Measurements from ENCODE around the gene GRIFIN. TPM values are rescaled to one million over a fixed set of nuclear protein-coding genes. Genes with fewer than 3 reads are reported as not detected.

The GRIFIN gene
- total RNA-seq, 1 donor from 2014 or later, result not detected

DNA sequence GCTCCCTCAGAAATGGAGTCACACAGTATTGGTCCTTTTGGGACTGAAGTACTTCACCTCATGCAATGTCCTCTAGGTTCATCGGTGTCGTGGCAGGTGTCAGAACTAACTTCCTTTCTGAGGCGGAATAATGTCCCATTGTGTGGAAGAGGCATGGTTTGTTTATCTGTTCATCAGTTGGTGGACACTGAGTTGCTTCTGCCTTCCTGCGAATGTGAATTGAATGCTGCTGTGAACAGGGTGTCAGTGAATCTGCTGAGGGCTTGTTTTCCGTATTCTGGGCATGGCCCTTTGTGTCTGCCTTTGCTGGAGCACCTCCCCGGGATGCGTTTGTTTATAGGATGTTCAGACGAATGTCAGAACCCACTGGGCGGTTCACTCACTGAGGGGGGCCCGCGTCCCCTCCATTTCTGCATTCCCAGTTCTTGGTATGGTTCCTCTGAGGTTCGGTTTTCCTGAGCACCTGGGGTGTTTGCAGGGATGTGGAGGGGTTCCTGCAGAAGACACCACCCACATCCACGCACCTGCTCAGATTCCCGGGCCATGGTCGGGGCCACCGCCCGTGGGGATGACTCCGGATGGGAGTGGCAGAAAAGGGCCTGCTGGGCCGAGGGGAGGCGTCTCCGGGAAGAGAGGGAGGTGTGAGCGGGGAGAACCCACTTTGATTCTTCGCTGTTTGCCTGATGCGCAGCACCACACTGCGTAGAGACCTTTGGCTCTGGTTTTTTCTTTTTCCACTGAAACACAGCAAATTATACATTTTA, 39.7 kb downstream of the GRIFIN start:
- Mint-ChIP-seq H3K4me1 (ENCODE audit: low read depth) (peaks cover 2% of the 10 kb centered on the region), H3K27ac (no peak overlapping the region), H3K27me3 (ENCODE audit: low read depth) (no peaks in the 10 kb centered on the region), H3K9me3 (no peaks in the 10 kb centered on the region), H3K36me3 (ENCODE audit: low read depth) (peaks cover 37% of the 10 kb centered on the region), H3K4me3 (ENCODE audit: low read depth) (no peak overlapping the region)
- intact Hi-C loops (cut with micrococcal nuclease), result no loop called here
- no peak for DNase-seq (ENCODE audit: low spot score)

DNA sequence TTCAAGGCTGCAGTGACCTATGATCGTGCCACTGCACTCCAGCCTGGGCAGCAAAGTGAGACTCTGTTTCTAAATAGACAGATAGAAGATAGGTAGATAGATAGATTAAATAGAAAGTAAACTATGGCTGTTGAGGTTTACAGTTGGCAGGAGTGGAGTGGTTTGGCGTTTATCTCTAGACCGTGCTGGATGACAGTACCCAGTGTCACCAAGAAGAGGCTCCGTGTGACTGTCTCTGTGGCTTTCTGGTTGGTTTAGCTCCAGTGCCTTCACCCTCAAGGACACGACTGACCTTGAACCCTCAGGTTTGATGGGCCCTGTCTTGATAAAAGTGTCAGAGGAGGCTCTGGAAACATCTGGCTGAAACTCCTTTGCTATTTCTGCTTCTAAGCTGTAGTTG, 41.1 kb downstream of the GRIFIN start:
- no peaks in the 10 kb centered on the region for H3K27me3 Mint-ChIP-seq (ENCODE audit: low read depth)
- peaks cover 7% of the 10 kb centered on the region for H3K9me3 Mint-ChIP-seq
- intact Hi-C loops (cut with micrococcal nuclease), result no loop called here
- no peak for DNase-seq (ENCODE audit: low spot score)
- peaks cover 2% of the 10 kb centered on the region for H3K4me1 Mint-ChIP-seq (ENCODE audit: low read depth)
- H3K27ac Mint-ChIP-seq, result no peak overlapping the region
- H3K36me3 Mint-ChIP-seq (ENCODE audit: low read depth), result peaks cover 45% of the 10 kb centered on the region
- H3K4me3 Mint-ChIP-seq (ENCODE audit: low read depth), result no peak overlapping the region

DNA sequence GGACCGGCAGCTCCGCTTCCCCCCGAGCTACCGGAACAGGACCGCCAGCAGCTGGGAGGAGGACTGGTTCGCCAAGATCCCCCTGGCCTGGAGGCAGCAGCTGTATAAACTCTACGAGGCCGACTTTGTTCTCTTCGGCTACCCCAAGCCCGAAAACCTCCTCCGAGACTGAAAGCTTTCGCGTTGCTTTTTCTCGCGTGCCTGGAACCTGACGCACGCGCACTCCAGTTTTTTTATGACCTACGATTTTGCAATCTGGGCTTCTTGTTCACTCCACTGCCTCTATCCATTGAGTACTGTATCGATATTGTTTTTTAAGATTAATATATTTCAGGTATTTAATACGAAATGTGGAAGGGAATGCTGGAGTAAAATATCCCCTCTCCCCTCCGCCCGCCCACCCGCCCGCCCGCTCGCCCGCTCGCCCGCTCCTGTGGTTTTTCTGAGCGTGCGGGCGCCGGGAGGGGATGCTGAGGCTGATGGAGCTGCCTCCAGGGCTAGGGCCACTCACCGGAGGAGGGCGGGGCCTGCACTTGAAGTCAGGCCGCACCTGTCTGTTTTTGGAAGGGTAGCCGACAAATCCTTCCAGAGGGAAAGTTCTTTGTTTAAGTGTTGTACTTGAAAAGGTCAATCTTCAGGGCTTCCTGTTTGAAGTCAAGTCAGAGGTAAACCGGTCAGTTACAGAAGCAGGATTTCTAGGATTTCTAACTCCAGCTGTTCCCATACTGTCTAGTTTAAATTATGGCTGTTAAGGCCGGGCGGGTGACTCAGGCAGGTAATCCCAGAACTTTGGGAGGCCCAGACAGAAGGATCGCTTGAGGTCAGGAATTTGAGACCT, 42.3 kb downstream of the GRIFIN start:
- H3K36me3 Mint-ChIP-seq (ENCODE audit: low read depth), result peaks cover 52% of the 10 kb centered on the region
- peaks cover 7% of the 10 kb centered on the region for H3K9me3 Mint-ChIP-seq
- no peak for DNase-seq (ENCODE audit: low spot score)
- intact Hi-C loops (cut with micrococcal nuclease), result no loop called here
- H3K4me3 Mint-ChIP-seq (ENCODE audit: low read depth), result no peak overlapping the region
- no peak overlapping the region for H3K27ac Mint-ChIP-seq
- peaks cover 9% of the 10 kb centered on the region for H3K4me1 Mint-ChIP-seq (ENCODE audit: low read depth)
- no peaks in the 10 kb centered on the region for H3K27me3 Mint-ChIP-seq (ENCODE audit: low read depth)

DNA sequence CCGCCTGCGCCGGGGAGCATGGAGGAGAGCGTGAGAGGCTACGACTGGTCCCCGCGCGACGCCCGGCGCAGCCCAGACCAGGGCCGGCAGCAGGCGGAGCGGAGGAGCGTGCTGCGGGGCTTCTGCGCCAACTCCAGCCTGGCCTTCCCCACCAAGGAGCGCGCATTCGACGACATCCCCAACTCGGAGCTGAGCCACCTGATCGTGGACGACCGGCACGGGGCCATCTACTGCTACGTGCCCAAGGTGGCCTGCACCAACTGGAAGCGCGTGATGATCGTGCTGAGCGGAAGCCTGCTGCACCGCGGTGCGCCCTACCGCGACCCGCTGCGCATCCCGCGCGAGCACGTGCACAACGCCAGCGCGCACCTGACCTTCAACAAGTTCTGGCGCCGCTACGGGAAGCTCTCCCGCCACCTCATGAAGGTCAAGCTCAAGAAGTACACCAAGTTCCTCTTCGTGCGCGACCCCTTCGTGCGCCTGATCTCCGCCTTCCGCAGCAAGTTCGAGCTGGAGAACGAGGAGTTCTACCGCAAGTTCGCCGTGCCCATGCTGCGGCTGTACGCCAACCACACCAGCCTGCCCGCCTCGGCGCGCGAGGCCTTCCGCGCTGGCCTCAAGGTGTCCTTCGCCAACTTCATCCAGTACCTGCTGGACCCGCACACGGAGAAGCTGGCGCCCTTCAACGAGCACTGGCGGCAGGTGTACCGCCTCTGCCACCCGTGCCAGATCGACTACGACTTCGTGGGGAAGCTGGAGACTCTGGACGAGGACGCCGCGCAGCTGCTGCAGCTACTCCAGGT, 43.1 kb downstream of the GRIFIN start:
- H3K27ac Mint-ChIP-seq, result no peak overlapping the region
- DNase-seq (ENCODE audit: low spot score), result no peak
- intact Hi-C loops (cut with micrococcal nuclease), result no loop called here
- peaks cover 52% of the 10 kb centered on the region for H3K36me3 Mint-ChIP-seq (ENCODE audit: low read depth)
- H3K4me3 Mint-ChIP-seq (ENCODE audit: low read depth), result no peak overlapping the region
- no peaks in the 10 kb centered on the region for H3K27me3 Mint-ChIP-seq (ENCODE audit: low read depth)
- peaks cover 14% of the 10 kb centered on the region for H3K4me1 Mint-ChIP-seq (ENCODE audit: low read depth)
- peaks cover 7% of the 10 kb centered on the region for H3K9me3 Mint-ChIP-seq

DNA sequence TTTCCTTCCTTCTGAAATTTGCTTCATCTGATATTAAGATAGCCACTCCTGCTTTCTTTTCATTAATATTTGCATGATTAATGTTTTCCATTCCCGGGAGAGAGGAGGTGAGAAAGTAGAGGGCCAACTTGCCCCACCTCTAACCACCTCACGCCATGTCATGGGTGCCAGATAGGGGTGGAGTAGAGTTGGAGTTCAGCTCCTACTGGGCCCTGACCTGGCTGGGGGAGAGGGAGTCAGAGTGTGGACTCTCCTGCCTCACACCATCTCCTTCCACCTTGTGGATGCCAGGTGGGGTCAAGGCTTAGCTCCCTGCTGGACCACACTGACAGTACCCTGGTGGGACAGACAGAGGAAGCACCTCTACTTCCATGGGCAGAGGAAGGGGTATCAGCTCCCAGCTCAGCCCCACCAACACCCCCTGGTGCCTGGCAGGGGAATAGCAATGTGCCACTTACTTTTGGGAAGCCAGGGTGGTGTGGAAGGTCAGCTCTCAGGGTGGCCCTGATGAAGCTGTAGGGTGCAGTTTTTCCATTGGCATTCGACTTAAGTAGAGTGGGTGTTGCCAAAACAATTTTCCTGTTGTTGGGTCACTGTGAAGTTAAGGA, 44.8 kb downstream of the GRIFIN start:
- peaks cover 7% of the 10 kb centered on the region for H3K9me3 Mint-ChIP-seq
- H3K27ac Mint-ChIP-seq, result no peak overlapping the region
- DNase-seq (ENCODE audit: low spot score), result no peak
- peaks cover 49% of the 10 kb centered on the region for H3K36me3 Mint-ChIP-seq (ENCODE audit: low read depth)
- H3K27me3 Mint-ChIP-seq (ENCODE audit: low read depth), result no peaks in the 10 kb centered on the region
- no peak overlapping the region for H3K4me3 Mint-ChIP-seq (ENCODE audit: low read depth)
- peaks cover 18% of the 10 kb centered on the region for H3K4me1 Mint-ChIP-seq (ENCODE audit: low read depth)
- intact Hi-C loops (cut with micrococcal nuclease), result loop anchor here (1.0 kb wide), 1 partner anchor 47 kb away; no protein-coding TSS in a partner anchor

DNA sequence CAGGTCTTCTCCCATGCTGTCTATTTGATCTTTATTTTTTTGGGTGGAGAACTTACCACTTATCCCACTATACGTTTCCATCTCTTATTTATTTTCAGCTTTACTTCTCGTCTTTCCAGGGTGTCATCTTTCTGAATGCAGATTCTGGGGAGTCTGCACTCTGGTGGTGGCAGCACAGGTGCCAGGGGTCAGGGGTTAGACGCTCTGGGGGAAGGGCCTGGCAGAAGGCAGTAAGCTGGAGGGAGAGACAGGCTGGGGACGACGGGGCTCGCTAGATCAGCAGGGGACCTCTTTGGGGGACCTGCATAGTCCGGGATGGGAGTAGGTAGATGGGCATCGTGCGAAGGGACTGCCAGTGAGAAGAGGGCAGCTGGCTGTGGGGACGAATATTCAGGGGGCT, 50.4 kb downstream of the GRIFIN start:
- Mint-ChIP-seq H3K4me1 (ENCODE audit: low read depth) (peaks cover 19% of the 10 kb centered on the region), H3K9me3 (peaks cover 1% of the 10 kb centered on the region), H3K27ac (no peak overlapping the region), H3K4me3 (ENCODE audit: low read depth) (no peak overlapping the region), H3K36me3 (ENCODE audit: low read depth) (peaks cover 17% of the 10 kb centered on the region), H3K27me3 (ENCODE audit: low read depth) (no peaks in the 10 kb centered on the region)
- no peak for DNase-seq (ENCODE audit: low spot score)
- intact Hi-C loops (cut with micrococcal nuclease), result no loop called here

Other genes with a start within 250 kb of the GRIFIN start
- gene MAD1L1, start 243.5 kb downstream of the GRIFIN start, total RNA-seq, result 52.3 and 55.0 TPM in 2 replicates
- gene MRM2, start 234.2 kb downstream of the GRIFIN start, total RNA-seq, result 40.0 and 40.5 TPM in 2 replicates
- 68.3 and 69.3 TPM in 2 replicates for gene NUDT1, start 234.2 kb downstream of the GRIFIN start, total RNA-seq
- 31.8 and 38.7 TPM in 2 replicates for gene SNX8, start 162.0 kb downstream of the GRIFIN start, total RNA-seq
- gene EIF3B, start 121.6 kb downstream of the GRIFIN start, total RNA-seq, result 242 and 245 TPM in 2 replicates
- gene CHST12, start 72.8 kb downstream of the GRIFIN start, total RNA-seq, result 9.8 and 11.8 TPM in 2 replicates
- gene LFNG, start 43.4 kb upstream of the GRIFIN start, total RNA-seq, result 41.0 and 45.6 TPM in 2 replicates
- gene BRAT1, start 79.1 kb upstream of the GRIFIN start, total RNA-seq, result 39.9 and 41.9 TPM in 2 replicates
- gene IQCE, start 82.6 kb upstream of the GRIFIN start, total RNA-seq, result 9.4 and 12.3 TPM in 2 replicates
- gene TTYH3, start 155.6 kb upstream of the GRIFIN start, total RNA-seq, result 48.7 and 53.6 TPM in 2 replicates
- 0.07 and 0.14 TPM in 2 replicates for gene AMZ1, start 211.8 kb upstream of the GRIFIN start, total RNA-seq

Measured in activated T-helper 2 cell treated with anti-CD3 and anti-CD28 coated beads, Interferon-gamma antibody, Interleukin-2, Interleukin-4, amounts not matched to agents 10 μg/mL and 5 μg/mL and 100 μg/mL, durations not matched to agents 14 hours and 24 hours and 36 hours (primary cell).